Measurements from ENCODE around the gene NOL6.

DNA sequence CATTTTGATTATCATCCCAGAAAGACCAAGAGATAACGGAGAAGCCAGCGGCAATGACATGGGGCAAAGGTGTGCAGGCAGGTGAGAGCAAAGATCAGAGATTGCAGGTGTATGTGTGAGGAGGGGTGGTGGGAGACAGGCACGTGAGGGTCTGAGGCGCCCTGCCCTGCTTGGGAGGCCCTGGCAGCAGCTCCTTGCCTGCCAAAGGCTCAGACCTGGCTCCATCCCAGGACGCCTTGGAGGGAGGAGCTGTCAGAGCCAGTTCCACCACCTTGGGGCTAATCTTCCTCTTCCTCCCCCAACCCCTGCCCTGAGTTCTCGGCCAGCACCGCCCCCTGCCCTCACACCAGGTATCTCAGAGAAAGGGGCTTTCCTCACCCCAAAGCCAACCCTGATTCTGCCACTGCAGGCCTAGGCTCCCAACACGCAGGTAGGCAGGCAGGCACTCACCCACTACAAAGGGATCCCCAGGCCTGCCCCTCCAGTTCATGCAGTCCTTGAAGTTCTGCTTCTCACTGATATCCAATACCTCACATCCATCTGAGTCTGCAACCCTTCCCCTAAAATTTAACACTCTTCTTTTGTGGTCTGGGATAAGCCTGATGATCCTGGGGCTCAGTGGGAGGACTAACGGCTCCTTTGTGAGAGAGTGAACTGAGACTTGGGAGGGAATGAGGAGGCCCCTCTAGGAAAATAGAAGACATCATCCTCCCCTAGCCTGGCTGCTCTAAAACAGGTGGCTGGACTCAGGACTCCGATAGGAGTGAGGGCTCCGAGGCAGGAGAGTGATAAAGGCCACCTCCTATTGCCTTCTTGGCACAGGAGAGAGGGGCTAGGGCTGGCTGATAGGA is 28.1 kb downstream of the NOL6 start:
- no peak for TF ChIP-seq GLIS3 (CRISPR knock-in tag; IDR thresholded peaks at IDR 0.05)
- no peak for TF ChIP-seq ARNTL (CRISPR knock-in tag; IDR thresholded peaks at IDR 0.05; ENCODE audit: borderline replicate concordance, low read depth)
- no peak for TF ChIP-seq ZC3H10 (CRISPR knock-in tag; IDR thresholded peaks at IDR 0.05)
- TF ChIP-seq, protein P1, sequence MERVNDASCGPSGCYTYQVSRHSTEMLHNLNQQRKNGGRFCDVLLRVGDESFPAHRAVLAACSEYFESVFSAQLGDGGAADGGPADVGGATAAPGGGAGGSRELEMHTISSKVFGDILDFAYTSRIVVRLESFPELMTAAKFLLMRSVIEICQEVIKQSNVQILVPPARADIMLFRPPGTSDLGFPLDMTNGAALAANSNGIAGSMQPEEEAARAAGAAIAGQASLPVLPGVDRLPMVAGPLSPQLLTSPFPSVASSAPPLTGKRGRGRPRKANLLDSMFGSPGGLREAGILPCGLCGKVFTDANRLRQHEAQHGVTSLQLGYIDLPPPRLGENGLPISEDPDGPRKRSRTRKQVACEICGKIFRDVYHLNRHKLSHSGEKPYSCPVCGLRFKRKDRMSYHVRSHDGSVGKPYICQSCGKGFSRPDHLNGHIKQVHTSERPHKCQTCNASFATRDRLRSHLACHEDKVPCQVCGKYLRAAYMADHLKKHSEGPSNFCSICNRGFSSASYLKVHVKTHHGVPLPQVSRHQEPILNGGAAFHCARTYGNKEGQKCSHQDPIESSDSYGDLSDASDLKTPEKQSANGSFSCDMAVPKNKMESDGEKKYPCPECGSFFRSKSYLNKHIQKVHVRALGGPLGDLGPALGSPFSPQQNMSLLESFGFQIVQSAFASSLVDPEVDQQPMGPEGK (CRISPR knock-in tag; IDR thresholded peaks at IDR 0.05; ENCODE audit: borderline replicate concordance): no peak
- TF ChIP-seq CSRNP3 (CRISPR knock-in tag; IDR thresholded peaks at IDR 0.05): no peak
- TF ChIP-seq TOX (CRISPR knock-in tag; IDR thresholded peaks at IDR 0.05; ENCODE audit: borderline replicate concordance): no peak
- no peak for TF ChIP-seq SNAI2 (CRISPR knock-in tag; IDR thresholded peaks at IDR 0.05)
- TF ChIP-seq ZNF565 (CRISPR knock-in tag; conservative IDR thresholded peaks at IDR 0.05; ENCODE audit: low read depth): no peak

Data from SK-N-SH treated with all-trans-retinoic acid at 6 μM for 48 hours (cell line).